ENCODE data around the gene PDCD1LG2.
"Not testable (repeated sequence)": the region's sequence is repeated elsewhere in the genome, so short reads cannot be mapped to it uniquely, and the experiment has no call there.

- TF ChIP-seq CTCF, EP300 (IDR thresholded peaks at IDR 0.05): not testable (repeated sequence)
Observed at GRCh38 chr9:5475611-5476010, 34.7 kb upstream of the PDCD1LG2 start.

Measured in gastroesophageal sphincter (tissue), 3 donors.